Suprapubic skin (tissue), 4 donors: Measurements from ENCODE around the gene SLC38A10. TPM values are rescaled to one million over a fixed set of nuclear protein-coding genes. Genes with fewer than 3 reads are reported as not detected.
"Not testable (repeated sequence)": the region's sequence is repeated elsewhere in the genome, so short reads cannot be mapped to it uniquely, and the experiment has no call there.

Experiments
- DNase-seq, 2 donors: peaks; one replicate each; pipeline ENCODE4 v3.0.0-alpha.2; 2019; ENCODE audit warnings: low spot score in 2 of 2
- H3K27ac ChIP-seq: fragments of 200-600 bp; sonication (generic); one replicate; pipeline ENCODE4 v1.5.1; 2019
- H3K27me3 ChIP-seq: fragments of 200-600 bp; sonication (generic); one replicate; pipeline ENCODE4 v1.5.1; 2019
- H3K36me3 ChIP-seq: fragments of 200-600 bp; sonication (generic); one replicate; pipeline ENCODE4 v1.5.1; 2019
- H3K4me1 ChIP-seq: fragments of 200-600 bp; sonication (generic); one replicate; pipeline ENCODE4 v1.5.1; 2019
- H3K4me3 ChIP-seq: fragments of 200-600 bp; sonication (generic); one replicate; pipeline ENCODE4 v1.5.1; 2019; ENCODE audit warnings: mild to moderate bottlenecking
- H3K9me3 ChIP-seq: fragments of 200-600 bp; sonication (generic); one replicate; pipeline ENCODE4 v1.5.1; 2019
- CTCF ChIP-seq, 2 donors: fragments of 200-600 bp in 1 of 2; fragments of 450-650 bp in 1 of 2; sonication (generic) in 1 of 2; IDR thresholded peaks; one replicate each; pipeline ENCODE4 v1.5.1; 2016 to 2019; ENCODE audit warnings: antibody characterized with exemption in 2 of 2, mild to moderate bottlenecking in 1 of 2, moderate library complexity in 1 of 2
- EP300 ChIP-seq: sonication (generic); formaldehyde crosslinking; IDR thresholded peaks from one replicate; pipeline ENCODE4 v1.6.1; 2017; ENCODE audit warnings: antibody characterized with exemption
- POLR2A ChIP-seq, 2 donors: fragments of 450-650 bp; IDR thresholded peaks; one replicate each; pipeline ENCODE4 v1.6.1; 2017; ENCODE audit warnings: antibody characterized with exemption in 2 of 2, mild to moderate bottlenecking in 2 of 2, moderate library complexity in 2 of 2
- POLR2AphosphoS5 ChIP-seq, 3 donors: sonication (generic); formaldehyde crosslinking; IDR thresholded peaks; one replicate each; pipeline ENCODE4 v1.6.1; 2017; ENCODE audit warnings: antibody characterized with exemption in 3 of 3
- WGBS: methylation state at CpG from one replicate; pipeline ENCODE4 v1.1.5; 2018; 5-methylcytosine and 5-hydroxymethylcytosine counted together
- total RNA-seq, 4 donors: library from RNA; depleted of rRNA; stranded (reverse); fragments of >200 nt; gene quantifications; one replicate each; pipeline ENCODE4 v1.1.0, GENCODE V29; 2016

SLC38A10 gene
- total RNA-seq, 4 donors from 2014 or later, result 48.5 to 84.9 (median 69.4) TPM

- Histone ChIP-seq H3K27me3 (no peaks in the 10 kb centered on the region), H3K9me3 (no peaks in the 10 kb centered on the region), H3K36me3 (peaks cover 59% of the 10 kb centered on the region), H3K4me1 (no peaks in the 10 kb centered on the region), H3K4me3 (no peak overlapping the region), H3K27ac (no peak overlapping the region)
- no peak for DNase-seq
- 97% methylated on average over 7 of the region's 31 CpGs for WGBS
- TF ChIP-seq EP300 (no peak), CTCF (IDR thresholded peaks at IDR 0.05) (no peak), POLR2A (IDR thresholded peaks at IDR 0.05) (no peak), POLR2AphosphoS5 (IDR thresholded peaks at IDR 0.05) (no peak)
Observed at GRCh38 chr17:81231121-81231645, 63.9 kb downstream of the SLC38A10 start.

- Histone ChIP-seq H3K4me1 (no peaks in the 10 kb centered on the region), H3K9me3 (no peaks in the 10 kb centered on the region), H3K27ac (no peak overlapping the region), H3K27me3 (no peaks in the 10 kb centered on the region), H3K4me3 (no peak overlapping the region), H3K36me3 (peaks cover 56% of the 10 kb centered on the region)
- TF ChIP-seq EP300 (no peak), CTCF (IDR thresholded peaks at IDR 0.05) (peak in 1 of 2 donors; percentile 13)
- no peak for DNase-seq
- WGBS, result 87% methylated on average over 22 of the region's 26 CpGs
Observed at GRCh38 chr17:81230043-81230820, 64.9 kb downstream of the SLC38A10 start.

GRCh38 chr17:81229666-81229920 lies 65.5 kb downstream of the SLC38A10 start:
- Histone ChIP-seq H3K4me1 (no peaks in the 10 kb centered on the region), H3K36me3 (peaks cover 56% of the 10 kb centered on the region), H3K27ac (no peak overlapping the region), H3K27me3 (no peaks in the 10 kb centered on the region), H3K4me3 (no peak overlapping the region), H3K9me3 (no peaks in the 10 kb centered on the region)
- DNase-seq, result no peak
- TF ChIP-seq POLR2A (IDR thresholded peaks at IDR 0.05) (no peak), CTCF (IDR thresholded peaks at IDR 0.05) (no peak), EP300 (no peak), POLR2AphosphoS5 (IDR thresholded peaks at IDR 0.05) (no peak)
- 94% methylated on average over 14 of the region's 14 CpGs for WGBS

GRCh38 chr17:81228834-81229665 lies 66.1 kb downstream of the SLC38A10 start:
- no peak overlapping the region for H3K4me3 ChIP-seq
- no peak for TF ChIP-seq POLR2AphosphoS5 (IDR thresholded peaks at IDR 0.05)
- TF ChIP-seq CTCF (IDR thresholded peaks at IDR 0.05), result no peak
- TF ChIP-seq EP300, result no peak
- no peak for TF ChIP-seq POLR2A (IDR thresholded peaks at IDR 0.05)
- no peak overlapping the region for H3K27ac ChIP-seq
- no peaks in the 10 kb centered on the region for H3K27me3 ChIP-seq
- no peak for DNase-seq
- peaks cover 54% of the 10 kb centered on the region for H3K36me3 ChIP-seq
- H3K4me1 ChIP-seq, result no peaks in the 10 kb centered on the region
- H3K9me3 ChIP-seq, result no peaks in the 10 kb centered on the region
- 89% methylated on average over 18 of the region's 32 CpGs for WGBS

GRCh38 chr17:81228420-81228819 lies 66.7 kb downstream of the SLC38A10 start:
- Histone ChIP-seq H3K4me1 (peaks cover 4% of the 10 kb centered on the region), H3K4me3 (no peak overlapping the region), H3K9me3 (no peaks in the 10 kb centered on the region), H3K27me3 (no peaks in the 10 kb centered on the region), H3K27ac (no peak overlapping the region), H3K36me3 (peaks cover 48% of the 10 kb centered on the region)
- DNase-seq, result no peak
- TF ChIP-seq EP300, result no peak
- TF ChIP-seq POLR2A (IDR thresholded peaks at IDR 0.05), result no peak
- TF ChIP-seq CTCF (IDR thresholded peaks at IDR 0.05), result no peak
- TF ChIP-seq POLR2AphosphoS5 (IDR thresholded peaks at IDR 0.05), result no peak
- WGBS, result 74% methylated on average over 8 of the region's 9 CpGs

GRCh38 chr17:81227630-81228029 lies 67.5 kb downstream of the SLC38A10 start:
- not testable (repeated sequence) for H3K4me1 ChIP-seq, DNase-seq, H3K4me3 ChIP-seq, H3K9me3 ChIP-seq, H3K27ac ChIP-seq, H3K27me3 ChIP-seq
- WGBS, result 62% methylated on average over 2 of the region's 2 CpGs
- peaks cover 40% of the 10 kb centered on the region for H3K36me3 ChIP-seq
